ENCODE data around the gene PPID. TPM values are rescaled to one million over a fixed set of nuclear protein-coding genes. Genes with fewer than 3 reads are reported as not detected.

Gene PPID
- total and polyA plus RNA-seq, 2 of the 13 experiments (the other 11 are each of a cell fraction or from before 2014, with no cell fraction given), result 15.4 to 63.4 TPM

DNA sequence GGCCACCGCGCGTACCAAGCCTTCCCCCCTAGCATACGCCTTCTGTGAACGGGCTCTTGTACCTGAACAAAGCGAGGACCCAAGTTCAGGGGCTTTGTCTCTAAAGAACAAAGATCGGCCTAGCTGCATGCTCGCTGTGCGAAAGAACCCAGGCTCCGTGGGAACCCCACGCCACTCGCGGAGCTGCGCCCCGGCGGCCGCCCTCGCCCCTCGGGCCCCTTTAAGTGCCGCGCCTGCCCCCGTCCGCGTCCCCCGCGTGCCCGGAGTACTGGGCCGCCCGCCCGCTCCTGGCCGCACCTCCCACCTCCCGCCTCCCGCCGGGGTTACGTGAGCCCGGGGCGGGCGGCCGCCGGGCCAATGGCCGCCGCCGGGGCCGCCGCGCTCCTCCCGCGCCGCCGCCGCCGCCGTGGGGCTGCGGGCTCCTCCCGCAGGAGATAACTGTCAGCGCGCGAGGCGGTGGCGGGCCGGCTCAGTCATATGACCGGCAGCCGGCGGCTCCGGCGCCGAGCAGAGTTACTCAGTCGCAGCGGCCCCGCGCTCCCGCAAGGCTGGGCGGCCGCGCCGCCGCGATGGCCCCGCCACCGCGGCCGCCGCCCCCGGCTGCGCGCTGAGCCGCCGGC is 45.5 kb upstream of the PPID start, which contains the start of gene FNIP2 (continued):
- TF ChIP-seq, protein P1, sequence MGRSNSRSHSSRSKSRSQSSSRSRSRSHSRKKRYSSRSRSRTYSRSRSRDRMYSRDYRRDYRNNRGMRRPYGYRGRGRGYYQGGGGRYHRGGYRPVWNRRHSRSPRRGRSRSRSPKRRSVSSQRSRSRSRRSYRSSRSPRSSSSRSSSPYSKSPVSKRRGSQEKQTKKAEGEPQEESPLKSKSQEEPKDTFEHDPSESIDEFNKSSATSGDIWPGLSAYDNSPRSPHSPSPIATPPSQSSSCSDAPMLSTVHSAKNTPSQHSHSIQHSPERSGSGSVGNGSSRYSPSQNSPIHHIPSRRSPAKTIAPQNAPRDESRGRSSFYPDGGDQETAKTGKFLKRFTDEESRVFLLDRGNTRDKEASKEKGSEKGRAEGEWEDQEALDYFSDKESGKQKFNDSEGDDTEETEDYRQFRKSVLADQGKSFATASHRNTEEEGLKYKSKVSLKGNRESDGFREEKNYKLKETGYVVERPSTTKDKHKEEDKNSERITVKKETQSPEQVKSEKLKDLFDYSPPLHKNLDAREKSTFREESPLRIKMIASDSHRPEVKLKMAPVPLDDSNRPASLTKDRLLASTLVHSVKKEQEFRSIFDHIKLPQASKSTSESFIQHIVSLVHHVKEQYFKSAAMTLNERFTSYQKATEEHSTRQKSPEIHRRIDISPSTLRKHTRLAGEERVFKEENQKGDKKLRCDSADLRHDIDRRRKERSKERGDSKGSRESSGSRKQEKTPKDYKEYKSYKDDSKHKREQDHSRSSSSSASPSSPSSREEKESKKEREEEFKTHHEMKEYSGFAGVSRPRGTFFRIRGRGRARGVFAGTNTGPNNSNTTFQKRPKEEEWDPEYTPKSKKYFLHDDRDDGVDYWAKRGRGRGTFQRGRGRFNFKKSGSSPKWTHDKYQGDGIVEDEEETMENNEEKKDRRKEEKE (IDR thresholded peaks at IDR 0.05), result no peak
- TF ChIP-seq HNRNPK (IDR thresholded peaks at IDR 0.05; ENCODE audit: low read depth, low read length, poor library complexity, severe bottlenecking) (no peak), CEBPB (IDR thresholded peaks at IDR 0.05; ENCODE audit: borderline replicate concordance, low read depth, low read length) (no peak), ZNF724P (CRISPR knock-in tag; IDR thresholded peaks at IDR 0.05; ENCODE audit: borderline replicate concordance) (peak; percentile 69; the same call in 1 of the 2 replicates), ZNF263 (CRISPR knock-in tag; IDR thresholded peaks at IDR 0.05) (no peak), NR3C1 (CRISPR knock-in tag; IDR thresholded peaks at IDR 0.05) (no peak), TEAD3 (CRISPR knock-in tag; optimal IDR thresholded peaks at IDR 0.05; ENCODE audit: borderline replicate concordance) (peak; percentile 44), CENPT (CRISPR knock-in tag; IDR thresholded peaks at IDR 0.05; ENCODE audit: low read depth) (peak; percentile 66; the same call in 1 of the 2 replicates), HMG20A (CRISPR knock-in tag; IDR thresholded peaks at IDR 0.05; ENCODE audit: borderline replicate concordance) (no peak), RAD51 (IDR thresholded peaks at IDR 0.05; ENCODE audit: borderline replicate concordance) (no peak), ZKSCAN5 (CRISPR knock-in tag; IDR thresholded peaks at IDR 0.05) (no peak), HNF4G (IDR thresholded peaks at IDR 0.05; ENCODE audit: borderline replicate concordance, low read depth, low read length) (no peak), HNF4G (CRISPR knock-in tag; IDR thresholded peaks at IDR 0.05; ENCODE audit: borderline replicate concordance, low read depth) (0 out of 2 replicates have a peak, but pooled peaks have one; percentile 43), PHF8 (CRISPR knock-in tag; IDR thresholded peaks at IDR 0.05) (peak; percentile 64), ZNF558 (CRISPR knock-in tag; IDR thresholded peaks at IDR 0.05; ENCODE audit: borderline replicate concordance) (no peak), MEIS2 (CRISPR knock-in tag; IDR thresholded peaks at IDR 0.05) (peak; percentile 53; the same call in 1 of the 2 replicates)
- TF ChIP-seq, protein P2, sequence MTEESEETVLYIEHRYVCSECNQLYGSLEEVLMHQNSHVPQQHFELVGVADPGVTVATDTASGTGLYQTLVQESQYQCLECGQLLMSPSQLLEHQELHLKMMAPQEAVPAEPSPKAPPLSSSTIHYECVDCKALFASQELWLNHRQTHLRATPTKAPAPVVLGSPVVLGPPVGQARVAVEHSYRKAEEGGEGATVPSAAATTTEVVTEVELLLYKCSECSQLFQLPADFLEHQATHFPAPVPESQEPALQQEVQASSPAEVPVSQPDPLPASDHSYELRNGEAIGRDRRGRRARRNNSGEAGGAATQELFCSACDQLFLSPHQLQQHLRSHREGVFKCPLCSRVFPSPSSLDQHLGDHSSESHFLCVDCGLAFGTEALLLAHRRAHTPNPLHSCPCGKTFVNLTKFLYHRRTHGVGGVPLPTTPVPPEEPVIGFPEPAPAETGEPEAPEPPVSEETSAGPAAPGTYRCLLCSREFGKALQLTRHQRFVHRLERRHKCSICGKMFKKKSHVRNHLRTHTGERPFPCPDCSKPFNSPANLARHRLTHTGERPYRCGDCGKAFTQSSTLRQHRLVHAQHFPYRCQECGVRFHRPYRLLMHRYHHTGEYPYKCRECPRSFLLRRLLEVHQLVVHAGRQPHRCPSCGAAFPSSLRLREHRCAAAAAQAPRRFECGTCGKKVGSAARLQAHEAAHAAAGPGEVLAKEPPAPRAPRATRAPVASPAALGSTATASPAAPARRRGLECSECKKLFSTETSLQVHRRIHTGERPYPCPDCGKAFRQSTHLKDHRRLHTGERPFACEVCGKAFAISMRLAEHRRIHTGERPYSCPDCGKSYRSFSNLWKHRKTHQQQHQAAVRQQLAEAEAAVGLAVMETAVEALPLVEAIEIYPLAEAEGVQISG (CRISPR knock-in tag; IDR thresholded peaks at IDR 0.05), result peak; percentile 51; the same call in 1 of the 2 replicates
- TF ChIP-seq, protein P3, sequence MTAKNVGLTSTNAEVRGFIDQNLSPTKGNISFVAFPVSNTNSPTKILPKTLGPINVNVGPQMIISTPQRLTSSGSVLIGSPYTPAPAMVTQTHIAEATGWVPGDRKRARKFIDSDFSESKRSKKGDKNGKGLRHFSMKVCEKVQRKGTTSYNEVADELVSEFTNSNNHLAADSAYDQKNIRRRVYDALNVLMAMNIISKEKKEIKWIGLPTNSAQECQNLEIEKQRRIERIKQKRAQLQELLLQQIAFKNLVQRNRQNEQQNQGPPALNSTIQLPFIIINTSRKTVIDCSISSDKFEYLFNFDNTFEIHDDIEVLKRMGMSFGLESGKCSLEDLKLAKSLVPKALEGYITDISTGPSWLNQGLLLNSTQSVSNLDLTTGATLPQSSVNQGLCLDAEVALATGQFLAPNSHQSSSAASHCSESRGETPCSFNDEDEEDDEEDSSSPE (CRISPR knock-in tag; IDR thresholded peaks at IDR 0.05), result peak; percentile 72
- TF ChIP-seq, protein P4, sequence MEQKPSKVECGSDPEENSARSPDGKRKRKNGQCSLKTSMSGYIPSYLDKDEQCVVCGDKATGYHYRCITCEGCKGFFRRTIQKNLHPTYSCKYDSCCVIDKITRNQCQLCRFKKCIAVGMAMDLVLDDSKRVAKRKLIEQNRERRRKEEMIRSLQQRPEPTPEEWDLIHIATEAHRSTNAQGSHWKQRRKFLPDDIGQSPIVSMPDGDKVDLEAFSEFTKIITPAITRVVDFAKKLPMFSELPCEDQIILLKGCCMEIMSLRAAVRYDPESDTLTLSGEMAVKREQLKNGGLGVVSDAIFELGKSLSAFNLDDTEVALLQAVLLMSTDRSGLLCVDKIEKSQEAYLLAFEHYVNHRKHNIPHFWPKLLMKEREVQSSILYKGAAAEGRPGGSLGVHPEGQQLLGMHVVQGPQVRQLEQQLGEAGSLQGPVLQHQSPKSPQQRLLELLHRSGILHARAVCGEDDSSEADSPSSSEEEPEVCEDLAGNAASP (CRISPR knock-in tag; IDR thresholded peaks at IDR 0.05; ENCODE audit: borderline replicate concordance), result no peak
- TF ChIP-seq, protein P5, sequence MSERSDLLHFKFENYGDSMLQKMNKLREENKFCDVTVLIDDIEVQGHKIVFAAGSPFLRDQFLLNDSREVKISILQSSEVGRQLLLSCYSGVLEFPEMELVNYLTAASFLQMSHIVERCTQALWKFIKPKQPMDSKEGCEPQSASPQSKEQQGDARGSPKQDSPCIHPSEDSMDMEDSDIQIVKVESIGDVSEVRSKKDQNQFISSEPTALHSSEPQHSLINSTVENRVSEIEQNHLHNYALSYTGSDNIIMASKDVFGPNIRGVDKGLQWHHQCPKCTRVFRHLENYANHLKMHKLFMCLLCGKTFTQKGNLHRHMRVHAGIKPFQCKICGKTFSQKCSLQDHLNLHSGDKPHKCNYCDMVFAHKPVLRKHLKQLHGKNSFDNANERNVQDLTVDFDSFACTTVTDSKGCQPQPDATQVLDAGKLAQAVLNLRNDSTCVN (CRISPR knock-in tag; IDR thresholded peaks at IDR 0.05; ENCODE audit: borderline replicate concordance), result no peak

All from HepG2 (cell line).